Activated CD8-positive, alpha-beta memory T cell treated with anti-CD3 and anti-CD28 coated beads for 36 hours (primary cell): ENCODE results near the gene SERPINB6. TPM values are rescaled to one million over a fixed set of nuclear protein-coding genes. Genes with fewer than 3 reads are reported as not detected.

ENCODE experiments used
- CTCF ChIA-PET: fragments of 350-600 bp; sonication (Branson Sonifier 250); formaldehyde crosslinking; loops from one replicate; lab custom pipeline; 2021; ENCODE audit warnings: antibody characterized with exemption; lab: Charles Lee
- POLR2A ChIA-PET: fragments of 350-600 bp; sonication (Branson Sonifier 250); formaldehyde crosslinking; loops from one replicate; lab custom pipeline; 2021; ENCODE audit warnings: antibody characterized with exemption; lab: Charles Lee
- total RNA-seq, 2 experiments: library from RNA; stranded (reverse); gene quantifications; one replicate each; pipeline ENCODE4 v1.2.3, GENCODE V29; 2021

Gene SERPINB6
- total RNA-seq, 2 experiments from 2014 or later, result 72.1 to 72.8 TPM

- POLR2A ChIA-PET, result interaction anchor here (0.5 kb wide), 1 partner anchor 125 kb away, joined by 6 read pairs; no protein-coding TSS in a partner anchor
- CTCF ChIA-PET, result interaction anchor here (1.0 to 5.3 kb wide), 4 partner anchors 10 to 140 kb away, joined by 3 to 23 read pairs (median 10); no protein-coding TSS in a partner anchor
Measured at GRCh38 chr6:2986722-2987221, 15.4 kb upstream of the SERPINB6 start.

- ChIA-PET POLR2A (no interaction called here), CTCF (interaction anchor here (1.3 kb wide), 1 partner anchor 13 kb away, joined by 3 read pairs; no protein-coding TSS in a partner anchor)
Measured at GRCh38 chr6:2984738-2985406, 13.5 kb upstream of the SERPINB6 start.

GRCh38 chr6:2982426-2983117 lies 11.2 kb upstream of the SERPINB6 start:
- POLR2A ChIA-PET, result no interaction called here
- CTCF ChIA-PET, result no interaction called here

GRCh38 chr6:2980465-2980855 lies 9.1 kb upstream of the SERPINB6 start:
- CTCF ChIA-PET, result no interaction called here
- POLR2A ChIA-PET, result interaction anchor here (1.3 kb wide), 1 partner anchor 8 kb away, joined by 4 read pairs; no protein-coding TSS in a partner anchor

GRCh38 chr6:2979819-2980464 lies 8.6 kb upstream of the SERPINB6 start:
- ChIA-PET CTCF (interaction anchor here (1.3 kb wide), 1 partner anchor 9 kb away, joined by 4 read pairs; no protein-coding TSS in a partner anchor), POLR2A (interaction anchor here (1.3 kb wide), 1 partner anchor 8 kb away, joined by 4 read pairs; no protein-coding TSS in a partner anchor)

- POLR2A ChIA-PET, result interaction anchor here (1.3 kb wide), 1 partner anchor 9 kb away, joined by 4 read pairs; no protein-coding TSS in a partner anchor
- CTCF ChIA-PET, result interaction anchor here (0.7 to 1.5 kb wide), 3 partner anchors 10 to 993 kb away, joined by 4 to 6 read pairs (median 5); no protein-coding TSS in a partner anchor
Measured at GRCh38 chr6:2978923-2979322, 7.6 kb upstream of the SERPINB6 start.

- POLR2A ChIA-PET, result no interaction called here
Measured at GRCh38 chr6:2977799-2978590, 6.6 kb upstream of the SERPINB6 start.

GRCh38 chr6:2977290-2977689 lies 5.9 kb upstream of the SERPINB6 start:
- ChIA-PET CTCF (interaction anchor here (0.9 to 2.4 kb wide), 3 partner anchors 9 to 212 kb away, joined by 3 to 9 read pairs (median 5); partner anchors contain the start of gene WRNIP1), POLR2A (interaction anchor here (0.7 kb wide), 1 partner anchor 136 kb away, joined by 3 read pairs; the partner anchor contains the start of gene SERPINB1)

More at GRCh38 chr6:2977799-2978590, 6.6 kb upstream of the SERPINB6 start:
- CTCF ChIA-PET, result interaction anchor here (0.7 to 2.4 kb wide), 5 partner anchors 9 to 212 kb away, joined by 3 to 9 read pairs (median 5); partner anchors contain the start of gene WRNIP1

- POLR2A ChIA-PET, result interaction anchor here (0.7 to 1.4 kb wide), 2 partner anchors 12 to 135 kb away, joined by 3 to 8 read pairs; partner anchors contain the start of gene SERPINB1
- CTCF ChIA-PET, result interaction anchor here (1.9 to 2.4 kb wide), 2 partner anchors 10 to 12 kb away, joined by 5 to 9 read pairs; no protein-coding TSS in a partner anchor
Measured at GRCh38 chr6:2976571-2977085, 5.3 kb upstream of the SERPINB6 start.

GRCh38 chr6:2976060-2976459 lies 4.7 kb upstream of the SERPINB6 start:
- POLR2A ChIA-PET, result interaction anchor here (0.7 to 1.4 kb wide), 2 partner anchors 13 to 35 kb away, joined by 3 to 8 read pairs; no protein-coding TSS in a partner anchor
- CTCF ChIA-PET, result interaction anchor here (1.2 to 2.4 kb wide), 2 partner anchors 13 to 35 kb away, joined by 3 to 9 read pairs; no protein-coding TSS in a partner anchor

GRCh38 chr6:2973676-2974075 lies 2.3 kb upstream of the SERPINB6 start:
- POLR2A ChIA-PET, result interaction anchor here (0.7 kb wide), 1 partner anchor 38 kb away, joined by 3 read pairs; no protein-coding TSS in a partner anchor
- CTCF ChIA-PET, result interaction anchor here (1.1 kb wide), 1 partner anchor 23 kb away, joined by 4 read pairs; no protein-coding TSS in a partner anchor

GRCh38 chr6:2973180-2973579 lies 1.8 kb upstream of the SERPINB6 start:
- CTCF ChIA-PET, result interaction anchor here (1.1 kb wide), 1 partner anchor 23 kb away, joined by 4 read pairs; no protein-coding TSS in a partner anchor
- POLR2A ChIA-PET, result interaction anchor here (0.7 kb wide), 1 partner anchor 38 kb away, joined by 3 read pairs; no protein-coding TSS in a partner anchor

- ChIA-PET POLR2A (interaction anchor here (0.6 to 1.6 kb wide), 3 partner anchors 17 to 133 kb away, joined by 5 to 21 read pairs (median 7); no protein-coding TSS in a partner anchor), CTCF (interaction anchor here (1.1 to 1.6 kb wide), 2 partner anchors 11 to 16 kb away, joined by 3 to 11 read pairs; no protein-coding TSS in a partner anchor)
Measured at GRCh38 chr6:2972685-2973084, 1.3 kb upstream of the SERPINB6 start.

- POLR2A ChIA-PET, result interaction anchor here (0.6 to 1.6 kb wide), 5 partner anchors 17 to 132 kb away, joined by 4 to 21 read pairs (median 7); no protein-coding TSS in a partner anchor
- CTCF ChIA-PET, result interaction anchor here (1.1 to 1.6 kb wide), 3 partner anchors 12 to 110 kb away, joined by 3 to 11 read pairs (median 3); no protein-coding TSS in a partner anchor
Measured at GRCh38 chr6:2972219-2972487, 786 bp upstream of the SERPINB6 start.

- ChIA-PET POLR2A (interaction anchor here (0.7 to 1.6 kb wide), 2 partner anchors 18 to 20 kb away, joined by 7 to 21 read pairs; no protein-coding TSS in a partner anchor), CTCF (interaction anchor here (0.6 to 1.6 kb wide), 5 partner anchors 8 to 108 kb away, joined by 3 to 11 read pairs (median 4); no protein-coding TSS in a partner anchor)
Measured at GRCh38 chr6:2970753-2971419, 481 bp downstream of the SERPINB6 start.

- ChIA-PET POLR2A (interaction anchor here (0.7 kb wide), 1 partner anchor 21 kb away, joined by 7 read pairs; no protein-coding TSS in a partner anchor), CTCF (interaction anchor here (0.7 to 0.8 kb wide), 2 partner anchors 8 to 15 kb away, joined by 3 to 4 read pairs; no protein-coding TSS in a partner anchor)
Measured at GRCh38 chr6:2970034-2970685, 1.2 kb downstream of the SERPINB6 start.
